H1 (cell line): Measurements from ENCODE around the gene ADGRV1.

Source experiments
- ATF2 ChIP-seq: IDR thresholded peaks from 2 replicates; pipeline ENCODE4 v1.6.1; 2012; ENCODE audit warnings: low read length, inconsistent platforms
- CBX8 ChIP-seq: fragments of 300-800, 300-1000 bp; sonication (generic); IDR thresholded peaks from 2 replicates; pipeline ENCODE4 v1.7.1; 2016; ENCODE audit warnings: low read depth, low read length, borderline replicate concordance
- CTCF ChIP-seq, 3 experiments: IDR thresholded peaks; 1 replicate in 2 of 3; 2 replicates in 1 of 3; pipeline versions ENCODE4 v1.5.1 to v1.6.1; 2011; ENCODE audit warnings: low read length in 3 of 3, mild to moderate bottlenecking in 3 of 3, inconsistent platforms in 2 of 3, low read depth in 1 of 3, moderate library complexity in 1 of 3; ENCODE audit not compliant: insufficient read depth in 1 of 3; ENCODE audit errors: control extremely low read depth in 1 of 3
- EZH2 ChIP-seq: fragments of 200-600 bp; sonication (generic); IDR thresholded peaks from 2 replicates; pipeline ENCODE4 v1.7.1; 2012; ENCODE audit warnings: low read depth, mild to moderate bottlenecking, moderate library complexity, low read length, inconsistent platforms; ENCODE audit not compliant: severe bottlenecking
- MAX ChIP-seq: IDR thresholded peaks from 2 replicates; pipeline ENCODE4 v1.6.1; 2012; ENCODE audit warnings: inconsistent platforms
- NRF1 ChIP-seq: IDR thresholded peaks from 2 replicates; pipeline ENCODE4 v1.6.1; 2011; ENCODE audit warnings: mild to moderate bottlenecking, low read depth, low read length, improper control_type of control experiment
- POLR2A ChIP-seq, 2 experiments: IDR thresholded peaks; 1 replicate in 1 of 2; 2 replicates in 1 of 2; pipeline ENCODE4 v1.6.1; 2011; ENCODE audit warnings: low read depth in 2 of 2, low read length in 2 of 2, mild to moderate bottlenecking in 2 of 2; ENCODE audit errors: control extremely low read depth in 1 of 2
- POLR2AphosphoS5 ChIP-seq: IDR thresholded peaks from 2 replicates; pipeline ENCODE4 v1.6.1; 2011; ENCODE audit warnings: low read depth, low read length
- SIN3A ChIP-seq, 2 experiments: IDR thresholded peaks in 1 of 2; conservative IDR thresholded peaks in 1 of 2; 2 replicates each; pipeline ENCODE4 v1.6.1; 2011 to 2012; ENCODE audit warnings: low read length in 2 of 2, improper control_type of control experiment in 1 of 2, low read depth in 1 of 2, mild to moderate bottlenecking in 1 of 2
- TBP ChIP-seq: IDR thresholded peaks from 2 replicates; pipeline ENCODE4 v1.6.1; 2011; ENCODE audit warnings: low read depth, low read length, improper control_type of control experiment
- TCF12 ChIP-seq: IDR thresholded peaks from 2 replicates; pipeline ENCODE4 v1.6.1; 2011; ENCODE audit warnings: low read depth, mild to moderate bottlenecking, low read length
- USF2 ChIP-seq: IDR thresholded peaks from 2 replicates; pipeline ENCODE4 v1.6.1; 2011; ENCODE audit warnings: low read length, improper control_type of control experiment
- YY1 ChIP-seq: IDR thresholded peaks from 2 replicates; pipeline ENCODE4 v1.6.1; 2011; ENCODE audit warnings: low read depth, mild to moderate bottlenecking, low read length

- TF ChIP-seq SIN3A (conservative IDR thresholded peaks at IDR 0.05 in 1 of 2, IDR thresholded peaks at IDR 0.05 in 1 of 2; ENCODE audit: low read depth in 1 of 2, low read length in 2 of 2) (peak in 1 of 2 experiments; percentile 91; a peak in 2 of 4 replicates), CTCF (IDR thresholded peaks at IDR 0.05; ENCODE audit: control extremely low read depth in 1 of 3, insufficient read depth in 1 of 3, low read depth in 1 of 3, low read length in 3 of 3) (no peak), MAX (peak; percentile 37), EZH2 (no peak), POLR2A (IDR thresholded peaks at IDR 0.05; ENCODE audit: control extremely low read depth in 1 of 2, low read depth in 2 of 2, low read length in 2 of 2) (peak; percentile 91 to 95), YY1 (peak; percentile 43), TBP (peak; percentile 89), TCF12 (0 out of 2 replicates have a peak, but pooled peaks have one; percentile 69), CBX8 (no peak), USF2 (no peak), NRF1 (peak; percentile 23), POLR2AphosphoS5 (peak; percentile 92), ATF2 (no peak)
These were observed at the start of gene ADGRV1 for GRCh38 chr5:90558344-90559192.
